Stimulated activated naive CD4-positive, alpha-beta T cell (primary cell): Measurements from ENCODE around the gene AK1.

Experiments
- DNase-seq, 6 experiments: peaks; one replicate each; lab custom pipeline; 2025; lab: John Stamatoyannopoulos, UW

Gene AK1

DNA sequence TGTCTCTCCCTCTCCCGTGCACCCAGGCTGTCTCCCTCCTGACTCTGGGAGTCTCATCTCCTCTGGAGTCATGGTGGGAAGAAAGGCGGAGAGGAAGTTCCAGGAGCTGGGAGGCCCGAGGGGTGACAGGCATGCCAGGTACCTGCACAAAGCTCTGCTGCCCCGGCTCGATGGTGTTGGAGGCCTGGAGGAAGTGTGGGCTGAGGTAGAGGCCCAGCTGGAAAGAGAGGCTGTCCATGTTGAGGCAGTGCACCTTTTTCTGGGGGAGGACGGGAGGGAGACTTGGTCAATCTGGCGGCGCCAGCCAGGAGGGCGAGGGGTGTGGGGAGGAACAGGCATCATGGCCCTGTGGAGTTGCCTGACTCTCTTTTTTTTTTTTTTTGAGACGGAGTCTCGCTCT is 58.9 kb downstream of the AK1 start:
- DNase-seq, result no peak

DNA sequence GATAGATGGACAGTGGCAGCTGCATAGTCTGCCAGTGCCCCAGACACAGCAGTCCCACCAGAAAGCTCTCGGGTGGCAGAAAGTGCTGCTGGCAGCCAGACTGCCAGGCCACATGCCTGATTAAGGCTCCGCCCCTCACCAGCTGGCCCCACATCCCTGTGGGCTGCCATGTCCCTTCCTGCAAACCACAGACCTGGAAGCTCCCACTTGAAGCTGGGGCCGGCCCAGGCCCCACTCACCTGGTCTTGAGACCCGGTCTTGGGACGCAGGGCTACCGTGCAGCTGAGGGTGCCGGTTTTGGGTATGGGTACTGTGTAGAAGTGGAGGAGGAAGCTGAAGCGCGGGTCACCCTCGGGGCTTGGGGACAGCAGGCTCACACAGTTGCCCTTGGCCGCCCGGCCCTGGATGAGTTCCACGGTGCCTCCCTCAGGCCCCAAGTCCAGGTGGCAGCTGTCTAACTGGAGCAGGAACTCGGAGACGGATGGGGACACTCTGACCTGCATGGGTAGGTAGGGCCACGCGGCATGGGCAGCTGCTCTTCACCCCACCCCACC is 59.5 kb downstream of the AK1 start:
- no peak for DNase-seq

DNA sequence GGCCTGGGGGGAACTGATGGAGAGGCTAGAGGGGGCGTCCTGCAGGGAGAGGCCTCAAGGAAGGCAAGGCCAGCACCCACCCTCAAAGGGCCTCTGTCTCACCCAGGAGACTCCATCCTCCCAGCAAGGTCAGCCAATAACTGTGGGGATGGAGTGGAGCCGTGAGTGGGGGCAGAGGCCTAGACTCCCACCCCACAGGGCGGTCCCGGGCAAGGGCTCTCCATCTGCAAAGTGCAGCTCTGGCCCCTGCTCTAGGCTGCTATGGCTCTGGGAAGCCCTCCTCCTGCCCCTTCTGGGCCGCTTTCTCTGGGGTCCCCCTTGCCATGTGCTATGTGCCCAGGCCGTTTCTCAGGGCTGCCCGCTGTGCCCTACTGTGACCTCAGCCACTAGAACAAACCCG is 60.7 kb downstream of the AK1 start:
- no peak for DNase-seq
